MM.1S (cell line): Measurements from ENCODE around the gene TPST1.

Source experiments
- EZH2 ChIP-seq: fragments of 300-600 bp; sonication (generic); optimal IDR thresholded peaks from 2 replicates; pipeline ENCODE3; 2017; ENCODE audit warnings: low read depth, mild to moderate bottlenecking, antibody characterized with exemption, low read length, mixed read lengths
- TF ChIP-seq, protein P1 (sequence below): fragments of 300-600 bp; sonication (generic); IDR thresholded peaks from 2 replicates; pipeline ENCODE4 v1.5.1; 2016; ENCODE audit warnings: antibody characterized with exemption, low read length, mixed read lengths

DNA sequence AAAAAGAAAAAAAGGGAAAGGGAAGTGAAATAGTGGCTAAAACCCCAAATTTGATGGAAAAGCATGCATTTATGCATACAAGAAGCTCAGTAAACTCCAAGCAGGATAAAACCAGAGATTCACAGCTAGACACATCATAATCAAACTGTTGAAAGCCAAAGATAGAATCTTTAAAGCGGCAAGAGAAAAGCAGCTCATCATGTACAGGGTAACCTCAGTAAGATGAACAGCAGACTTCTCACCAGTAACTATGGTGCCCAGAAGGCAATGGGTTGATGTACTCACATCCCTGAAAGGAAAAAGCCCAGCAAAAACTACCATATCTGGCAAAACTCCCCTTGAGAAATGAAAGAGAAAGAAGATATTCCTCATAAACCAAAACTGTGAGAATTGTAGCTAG, 60.4 kb downstream of the TPST1 start:
- TF ChIP-seq, protein P1, sequence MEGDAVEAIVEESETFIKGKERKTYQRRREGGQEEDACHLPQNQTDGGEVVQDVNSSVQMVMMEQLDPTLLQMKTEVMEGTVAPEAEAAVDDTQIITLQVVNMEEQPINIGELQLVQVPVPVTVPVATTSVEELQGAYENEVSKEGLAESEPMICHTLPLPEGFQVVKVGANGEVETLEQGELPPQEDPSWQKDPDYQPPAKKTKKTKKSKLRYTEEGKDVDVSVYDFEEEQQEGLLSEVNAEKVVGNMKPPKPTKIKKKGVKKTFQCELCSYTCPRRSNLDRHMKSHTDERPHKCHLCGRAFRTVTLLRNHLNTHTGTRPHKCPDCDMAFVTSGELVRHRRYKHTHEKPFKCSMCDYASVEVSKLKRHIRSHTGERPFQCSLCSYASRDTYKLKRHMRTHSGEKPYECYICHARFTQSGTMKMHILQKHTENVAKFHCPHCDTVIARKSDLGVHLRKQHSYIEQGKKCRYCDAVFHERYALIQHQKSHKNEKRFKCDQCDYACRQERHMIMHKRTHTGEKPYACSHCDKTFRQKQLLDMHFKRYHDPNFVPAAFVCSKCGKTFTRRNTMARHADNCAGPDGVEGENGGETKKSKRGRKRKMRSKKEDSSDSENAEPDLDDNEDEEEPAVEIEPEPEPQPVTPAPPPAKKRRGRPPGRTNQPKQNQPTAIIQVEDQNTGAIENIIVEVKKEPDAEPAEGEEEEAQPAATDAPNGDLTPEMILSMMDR, result no peak
- TF ChIP-seq EZH2, result no peak
